ENCODE data around the gene G2E3. TPM values are rescaled to one million over a fixed set of nuclear protein-coding genes. Genes with fewer than 3 reads are reported as not detected.
A peak's percentile ranks its signal among the peaks of the same experiment; 100 is the strongest.
"Not testable (repeated sequence)": the region's sequence is repeated elsewhere in the genome, so short reads cannot be mapped to it uniquely, and the experiment has no call there.

G2E3 gene
- total RNA-seq, 1 donor from 2014 or later = 10.5 TPM

DNA sequence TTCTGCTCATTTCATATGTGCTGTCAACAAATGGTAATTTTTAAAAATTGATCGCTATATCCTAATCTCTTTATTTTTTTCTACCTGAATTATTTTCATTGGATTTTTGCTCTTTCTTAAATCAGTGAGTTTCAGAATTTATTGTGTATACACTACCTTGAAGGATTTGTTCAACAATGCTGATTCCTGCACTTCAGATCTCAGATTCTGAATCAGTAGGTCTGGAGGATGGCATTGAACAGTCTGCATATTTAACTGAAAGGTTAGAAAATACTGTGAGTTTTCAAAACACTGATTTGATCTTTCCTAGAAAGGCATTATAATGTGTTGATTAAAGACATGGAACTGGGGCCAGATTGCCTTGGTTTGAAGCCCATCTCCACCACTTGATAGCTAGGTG lies 1.6 kb downstream of the G2E3 start:
- DNase-seq (ENCODE audit: low read depth in 2 of 2) = no peak

DNA sequence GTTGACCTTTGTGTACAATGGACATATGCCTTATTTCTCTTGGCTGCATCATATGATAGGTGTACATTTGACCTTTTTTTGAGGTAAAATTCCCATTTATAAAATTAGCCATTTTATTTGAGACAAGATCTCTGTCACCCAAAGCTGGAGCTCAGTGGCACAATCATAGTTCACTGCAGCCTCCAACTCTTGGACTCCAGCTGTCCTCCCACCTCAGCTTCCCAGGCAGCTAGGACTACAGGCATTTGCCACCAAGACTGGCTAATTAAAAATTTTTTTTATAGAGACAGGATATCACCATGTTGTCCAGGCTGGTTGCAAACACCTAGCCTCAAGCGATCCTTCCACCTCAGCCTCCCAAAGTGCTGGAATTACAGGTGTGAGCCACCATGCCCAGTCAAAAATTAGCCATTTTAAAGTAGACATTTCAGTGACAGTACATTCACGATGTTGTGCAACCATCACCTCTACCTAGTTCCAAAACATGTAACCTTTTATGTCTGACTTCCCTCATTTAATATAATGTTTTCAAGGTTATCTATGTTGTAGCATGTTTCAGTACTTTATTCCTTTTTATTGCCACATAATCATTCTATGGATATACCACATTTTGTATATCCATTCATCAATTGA lies 5.4 kb downstream of the G2E3 start:
- no peak for DNase-seq (ENCODE audit: low read depth in 2 of 2)

DNA sequence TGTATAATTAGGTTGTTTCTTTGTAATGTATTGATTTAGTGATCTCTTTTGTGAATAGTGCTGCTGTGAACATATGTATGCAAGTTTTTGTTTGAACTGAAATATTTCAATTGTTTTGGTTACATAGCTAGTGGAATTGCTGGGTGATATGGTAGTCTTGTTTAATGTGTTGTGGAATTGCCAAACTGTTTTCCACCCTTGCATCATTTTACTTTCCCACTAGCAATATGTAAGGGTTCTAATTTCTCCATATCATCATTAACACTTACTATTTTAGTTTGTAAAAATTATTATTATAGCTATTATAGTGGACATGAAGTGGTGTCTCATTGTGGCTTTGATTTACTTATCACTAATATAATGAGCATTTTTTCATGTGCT lies 5.9 kb downstream of the G2E3 start:
- DNase-seq (ENCODE audit: low read depth in 2 of 2) = no peak

DNA sequence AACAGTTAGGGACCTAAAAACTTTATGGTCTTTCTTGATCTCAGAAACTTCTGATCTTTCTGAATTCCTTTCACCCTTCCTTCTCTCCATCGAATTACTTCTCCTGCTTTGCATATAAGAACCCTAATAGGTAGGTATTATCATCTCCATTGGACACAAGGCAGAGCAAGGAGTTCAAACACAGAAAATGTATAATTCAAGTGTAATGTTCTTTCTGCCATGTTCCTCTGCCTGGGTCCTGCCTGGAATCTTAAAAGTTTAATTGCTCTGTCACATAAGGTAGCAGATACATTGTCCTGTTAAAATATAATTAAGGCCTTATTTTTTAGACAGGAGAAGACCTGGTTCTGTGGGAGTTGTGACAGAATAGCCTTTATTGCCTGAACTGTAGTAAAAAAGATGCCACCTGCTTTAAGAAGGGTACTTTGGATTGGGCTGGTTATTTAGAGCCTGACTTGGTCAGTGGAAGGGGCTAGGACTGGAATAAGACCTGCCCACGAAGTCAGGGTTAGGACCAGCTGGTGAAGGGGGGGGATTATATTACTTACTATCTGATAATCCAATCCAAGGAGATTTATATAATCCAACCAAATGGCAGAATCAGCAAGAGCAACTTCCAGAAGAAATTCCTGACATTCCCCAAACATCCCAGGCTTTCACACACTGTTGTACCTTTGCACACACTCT lies 10.4 kb downstream of the G2E3 start:
- DNase-seq (ENCODE audit: low read depth in 2 of 2) = no peak

DNA sequence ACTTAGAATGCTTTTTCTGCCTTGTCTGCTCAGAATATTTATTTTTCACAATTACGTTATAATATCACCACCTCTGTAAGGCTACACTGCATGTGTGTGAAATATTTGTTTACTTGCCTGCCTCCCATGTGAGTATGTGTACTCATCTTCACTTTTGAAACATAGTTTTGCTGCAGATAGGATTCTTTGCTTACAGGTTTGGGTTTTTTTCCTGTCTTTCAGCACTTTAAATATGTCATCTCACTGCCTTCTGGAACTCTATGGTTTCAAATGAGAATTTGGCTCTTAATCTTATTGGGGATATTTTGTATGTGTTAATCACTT lies 10.9 kb downstream of the G2E3 start:
- no peak for DNase-seq (ENCODE audit: low read depth in 2 of 2)

DNA sequence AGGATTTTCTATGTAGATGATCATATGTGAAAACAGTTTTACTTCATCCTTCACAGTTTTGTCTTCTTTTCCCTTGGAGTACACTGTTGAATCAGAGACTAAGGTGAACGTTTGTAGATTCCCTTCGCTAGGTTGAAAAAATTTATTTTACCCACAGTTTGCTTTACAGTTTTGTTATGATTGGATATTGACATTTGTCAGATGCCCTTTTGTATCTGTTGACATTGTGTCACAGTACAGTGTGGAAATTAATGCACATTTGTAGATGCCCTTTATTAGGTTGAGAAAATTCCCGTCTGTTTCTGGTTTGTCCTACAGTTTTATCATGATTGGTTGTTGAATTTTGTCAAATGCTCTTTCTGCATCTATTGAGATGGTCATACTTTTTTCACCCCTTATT lies 13.3 kb downstream of the G2E3 start:
- no peak for DNase-seq (ENCODE audit: low read depth in 2 of 2)

DNA sequence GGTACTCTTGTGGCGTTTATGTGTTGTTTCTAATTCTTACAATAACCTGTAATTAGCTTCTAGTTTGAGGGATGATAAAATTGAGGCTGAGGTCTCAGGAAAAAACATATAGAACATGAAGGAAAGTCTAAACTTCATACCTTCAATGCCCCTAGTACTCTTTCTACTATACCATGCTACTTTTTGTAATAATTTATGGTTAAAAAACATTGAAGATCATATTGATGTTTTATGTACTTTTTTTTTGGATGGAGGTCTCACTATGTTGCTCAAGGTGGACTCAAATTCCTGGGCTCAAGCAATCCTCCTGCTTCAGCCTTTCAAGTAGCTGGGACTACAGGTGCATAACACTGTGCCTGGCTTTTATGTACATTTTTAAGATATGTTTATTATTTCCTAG lies 13.8 kb downstream of the G2E3 start:
- DNase-seq (ENCODE audit: low read depth in 2 of 2) = no peak

DNA sequence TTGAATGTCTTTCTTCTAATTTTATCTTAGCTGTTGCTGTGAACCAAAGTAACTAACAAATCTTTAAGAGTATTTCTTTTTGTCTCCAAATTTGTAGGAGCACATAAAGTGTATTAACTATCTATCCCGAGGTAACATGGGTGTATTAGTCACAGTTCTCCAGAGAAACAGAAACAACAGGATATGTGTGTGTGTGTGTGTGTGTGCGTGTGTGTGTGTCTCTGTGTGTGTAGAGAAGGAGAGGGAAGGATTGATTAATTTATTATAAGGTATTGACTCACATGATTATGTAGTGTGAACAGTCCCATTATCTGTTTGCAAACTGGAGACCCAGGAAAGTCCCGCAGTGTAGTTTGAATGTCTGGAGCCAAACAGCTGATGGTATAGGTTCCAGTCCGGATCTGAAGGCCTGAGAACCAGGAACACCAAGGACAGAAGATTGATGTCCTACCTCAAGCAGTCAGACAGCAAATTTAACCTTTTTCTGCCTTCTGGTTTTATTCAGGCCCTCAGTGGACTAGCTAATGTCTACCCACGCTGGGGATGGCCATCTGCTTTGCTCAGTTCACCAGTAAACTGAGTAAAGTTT lies 14.4 kb downstream of the G2E3 start:
- DNase-seq (ENCODE audit: low read depth in 2 of 2) = peak; percentile 30 to 78

DNA sequence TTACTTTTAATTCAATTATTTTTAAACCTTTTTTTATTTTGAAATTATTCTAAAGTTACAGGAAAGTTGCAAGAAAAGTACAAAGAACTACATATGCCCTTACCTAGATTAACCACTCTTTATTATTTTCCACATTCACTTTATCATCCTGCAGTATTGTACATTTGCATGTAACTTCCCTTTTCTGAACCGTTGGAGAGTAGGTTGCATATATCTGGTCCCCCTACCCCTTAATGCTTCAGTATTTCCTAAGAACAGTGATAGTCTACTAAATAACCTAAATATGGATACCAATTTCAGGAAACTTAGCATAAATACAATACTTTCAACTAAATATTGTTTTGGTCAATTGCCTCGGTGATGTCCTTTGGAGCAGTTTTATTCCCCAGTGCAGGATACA lies 15.0 kb downstream of the G2E3 start:
- DNase-seq (ENCODE audit: low read depth in 2 of 2) = no peak

DNA sequence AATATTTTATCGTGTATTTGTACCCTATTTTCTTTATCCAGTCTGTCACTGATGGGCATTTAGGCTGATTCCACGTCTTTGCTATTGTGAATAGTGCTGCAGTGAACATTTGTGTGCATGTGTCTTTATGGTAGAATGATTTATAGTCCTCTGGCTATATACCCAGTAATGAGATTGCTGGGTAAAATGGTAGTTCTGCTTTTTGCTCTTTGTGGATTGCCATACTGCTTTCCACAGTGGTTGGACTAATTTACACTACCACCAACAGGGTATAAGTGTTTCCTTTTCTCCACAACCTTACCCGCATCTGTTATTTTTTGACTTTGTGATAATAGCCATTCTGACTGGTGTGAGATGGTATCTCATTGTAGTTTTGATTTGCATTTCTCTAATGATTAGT lies 15.8 kb downstream of the G2E3 start:
- DNase-seq (ENCODE audit: low read depth in 2 of 2) = not testable (repeated sequence)

DNA sequence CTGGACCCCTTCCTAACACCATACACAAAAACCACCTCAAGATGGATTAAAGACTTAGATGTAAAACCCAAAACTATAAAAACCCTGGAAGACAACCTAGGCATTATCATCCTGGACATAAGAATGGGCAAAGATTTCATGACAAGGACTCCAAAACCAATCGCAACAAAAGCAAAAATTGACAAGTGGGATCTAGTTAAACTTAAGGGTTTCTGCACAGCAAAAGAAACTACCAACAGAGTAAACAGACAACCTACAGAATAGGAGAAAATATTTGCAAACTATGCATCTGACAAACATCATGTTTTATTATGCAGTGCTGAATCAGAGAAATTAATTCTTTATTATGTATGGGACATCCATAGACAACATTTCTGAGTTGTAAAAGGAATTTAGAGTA lies 17.4 kb downstream of the G2E3 start:
- not testable (repeated sequence) for DNase-seq (ENCODE audit: low read depth in 2 of 2)

DNA sequence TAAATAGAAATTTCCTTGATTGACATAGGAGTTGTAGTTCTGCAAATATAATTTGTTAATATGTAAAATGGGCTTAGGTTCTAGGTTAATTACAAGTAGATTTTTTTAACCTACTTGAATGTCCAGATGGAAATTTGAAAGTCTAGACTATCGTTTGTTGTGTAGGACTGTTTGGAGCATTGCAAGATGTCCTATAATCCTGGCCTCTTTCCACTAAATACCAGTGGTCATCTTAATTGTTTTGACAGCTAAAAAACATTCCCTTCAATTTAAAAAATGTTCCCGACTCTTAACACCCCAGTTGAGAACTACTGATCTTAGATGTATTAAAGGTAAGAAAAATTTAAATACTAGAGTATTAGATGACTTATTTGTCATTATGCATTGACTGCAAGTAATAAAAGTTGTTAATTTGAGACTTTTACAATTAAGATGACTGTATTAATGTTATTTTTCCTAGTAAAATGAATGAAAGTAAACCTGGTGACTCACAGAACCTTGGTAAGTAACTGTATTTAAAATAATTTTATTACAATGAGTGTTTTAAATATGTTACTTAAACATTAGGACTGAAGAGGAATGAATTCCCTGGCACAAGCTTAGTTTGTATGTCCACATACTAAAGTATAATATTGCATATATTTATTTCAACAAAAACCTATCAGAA lies 21.8 kb downstream of the G2E3 start:
- DNase-seq (ENCODE audit: low read depth in 2 of 2) = no peak

DNA sequence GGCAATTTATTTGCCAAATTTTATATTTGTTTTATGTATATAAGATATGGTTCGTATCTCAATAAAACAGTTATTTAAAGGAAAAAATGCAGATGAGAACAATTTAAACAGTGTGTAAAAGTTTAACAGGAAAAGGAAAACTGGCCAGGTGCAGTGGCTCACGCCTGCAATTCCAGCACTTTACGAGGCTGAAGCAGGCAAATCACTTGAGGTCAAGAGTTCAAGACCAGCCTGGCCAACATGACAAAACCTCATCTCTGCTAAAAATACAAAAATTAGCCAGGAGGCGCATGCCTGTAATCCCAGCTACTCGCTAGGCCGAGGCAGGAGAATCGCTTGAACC lies 22.3 kb downstream of the G2E3 start:
- no peak for DNase-seq (ENCODE audit: low read depth in 2 of 2)

DNA sequence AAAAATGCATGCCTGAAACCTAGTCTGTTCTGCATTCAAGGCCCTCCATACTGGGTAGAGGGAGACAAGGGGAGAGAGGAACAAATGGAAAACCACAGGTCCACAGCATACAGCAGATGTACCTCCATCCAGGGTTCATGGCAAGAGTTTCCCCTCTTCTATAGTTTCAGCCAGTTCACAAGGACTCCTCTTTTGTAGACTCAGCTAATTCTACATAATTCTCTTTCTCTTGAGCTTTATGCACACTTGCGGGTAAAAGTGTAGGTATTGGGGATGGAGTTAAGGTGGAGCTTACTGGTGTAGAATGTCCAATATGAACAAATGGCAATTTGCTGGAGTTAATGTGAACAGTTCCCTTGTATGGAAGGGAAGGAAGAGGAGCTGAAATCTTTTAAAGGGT lies 23.4 kb downstream of the G2E3 start:
- no peak for DNase-seq (ENCODE audit: low read depth in 2 of 2)

DNA sequence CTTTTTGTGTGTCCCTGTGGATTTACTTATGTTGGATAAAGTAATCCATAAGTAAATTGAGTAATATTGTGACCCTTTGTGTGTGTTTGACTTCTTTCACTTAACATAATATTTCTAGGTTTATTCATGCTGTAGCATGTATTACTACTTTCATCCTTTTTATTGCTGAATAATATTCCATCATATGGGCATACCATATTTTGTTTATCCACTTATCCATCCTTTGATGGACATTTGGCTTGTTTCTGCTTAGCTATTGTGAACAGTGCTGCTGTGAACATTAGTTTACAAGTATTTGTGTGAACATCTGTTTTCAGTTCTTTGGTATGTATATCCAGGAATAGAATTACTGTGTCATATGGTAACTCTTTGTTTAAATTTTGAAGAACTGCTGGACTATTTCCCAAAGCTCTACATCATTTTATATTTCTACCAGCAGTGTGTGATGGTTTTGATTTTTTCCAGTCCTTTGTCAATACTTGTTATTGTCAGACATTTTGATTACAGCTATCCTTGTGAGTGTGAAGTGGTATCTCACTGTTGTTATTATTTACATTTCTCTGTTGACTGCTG lies 25.2 kb downstream of the G2E3 start:
- no peak for DNase-seq (ENCODE audit: low read depth in 2 of 2)

DNA sequence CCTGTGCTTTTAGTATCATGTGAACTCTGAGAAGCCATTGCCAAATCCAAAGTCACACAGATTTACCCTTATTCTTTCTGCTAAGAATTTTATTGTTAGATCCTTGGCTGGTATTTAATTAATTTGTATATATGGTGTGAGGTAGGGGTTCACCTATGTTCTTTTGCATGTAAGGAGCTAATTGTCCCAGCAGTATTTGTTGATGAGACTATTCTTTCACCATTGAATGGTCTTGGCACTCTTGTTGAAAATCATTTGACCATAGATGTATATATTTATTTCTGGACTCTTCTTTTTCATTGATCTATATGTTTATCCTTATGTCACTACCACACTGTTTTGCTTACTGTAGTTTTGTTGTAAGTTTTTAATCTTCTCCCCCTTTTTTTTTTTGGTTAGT lies 26.2 kb downstream of the G2E3 start:
- no peak for DNase-seq (ENCODE audit: low read depth in 2 of 2)

DNA sequence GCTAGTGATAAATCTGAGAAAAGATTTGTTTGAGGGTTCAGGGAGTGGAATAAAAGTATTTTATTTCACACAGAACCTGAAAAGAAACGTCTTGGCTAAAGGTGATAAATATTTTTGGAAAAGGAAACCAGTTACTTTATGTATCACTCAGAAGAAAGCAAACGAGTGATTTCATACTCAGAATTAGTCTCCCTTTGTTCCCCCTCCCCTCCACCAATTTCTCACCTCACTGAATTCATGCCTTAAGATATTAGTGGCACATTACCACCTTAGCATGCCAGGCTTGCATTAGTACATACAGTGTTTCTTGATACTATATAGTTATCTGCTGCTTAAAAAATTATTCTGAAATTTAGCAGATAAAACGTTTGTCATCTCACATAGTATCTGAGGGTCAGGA lies 28.2 kb downstream of the G2E3 start:
- no peak for DNase-seq (ENCODE audit: low read depth in 2 of 2)

DNA sequence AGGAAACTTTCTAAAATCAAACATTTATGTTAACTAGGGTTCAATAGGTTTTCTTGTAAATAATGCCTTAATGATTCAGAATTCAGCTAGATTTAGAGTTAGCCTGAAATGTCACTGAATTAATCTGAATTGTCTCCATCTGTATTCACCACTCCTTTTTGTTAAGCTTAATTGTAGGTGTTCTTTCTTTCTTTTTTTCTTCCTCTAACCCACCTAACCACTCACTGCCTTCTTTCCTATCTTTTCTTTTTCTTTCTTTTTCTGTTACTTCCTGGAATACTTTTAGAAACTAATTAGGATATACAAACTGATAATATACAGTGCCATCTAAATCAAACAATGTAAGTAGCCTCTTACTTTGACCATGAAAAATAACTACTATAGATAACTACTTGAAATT lies 29.9 kb downstream of the G2E3 start:
- DNase-seq (ENCODE audit: low read depth in 2 of 2) = no peak

DNA sequence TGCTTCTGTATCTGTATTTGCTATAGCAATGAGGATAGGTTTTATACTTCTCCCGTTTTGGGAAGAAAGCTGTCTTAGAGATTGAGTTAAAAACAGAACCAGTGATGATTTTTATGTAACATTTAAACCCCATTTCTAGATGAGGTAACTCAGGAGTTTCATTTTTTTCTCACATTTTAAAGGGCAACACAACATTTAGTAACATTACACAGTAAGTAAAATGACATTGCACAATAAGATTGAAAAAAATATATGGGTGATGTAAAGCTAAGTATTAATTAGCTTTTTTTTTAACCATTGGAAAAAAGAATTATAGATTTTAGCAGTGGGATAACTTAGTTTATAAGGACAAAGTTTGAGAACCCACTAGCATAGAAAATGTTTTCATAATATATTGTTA lies 38.0 kb downstream of the G2E3 start:
- DNase-seq (ENCODE audit: low read depth in 2 of 2) = no peak

DNA sequence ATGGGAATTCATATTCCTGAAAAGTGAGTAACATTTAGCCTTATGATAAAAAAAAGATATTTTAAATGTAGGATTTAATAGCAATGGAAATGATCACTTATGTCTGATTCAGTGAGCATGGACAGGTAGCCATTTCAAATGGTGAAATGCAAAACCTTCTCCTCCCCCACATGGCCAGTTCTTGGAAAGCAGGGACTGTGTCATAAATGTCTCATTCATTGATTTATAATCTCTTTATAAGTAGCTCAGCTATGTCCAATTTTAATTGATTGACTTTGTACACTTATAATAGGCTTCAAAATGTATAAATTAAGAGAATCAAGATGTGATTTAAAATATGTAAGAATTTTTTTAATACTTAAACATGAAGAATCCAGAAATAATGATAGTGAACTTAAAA lies 38.5 kb downstream of the G2E3 start:
- no peak for DNase-seq (ENCODE audit: low read depth in 2 of 2)

DNA sequence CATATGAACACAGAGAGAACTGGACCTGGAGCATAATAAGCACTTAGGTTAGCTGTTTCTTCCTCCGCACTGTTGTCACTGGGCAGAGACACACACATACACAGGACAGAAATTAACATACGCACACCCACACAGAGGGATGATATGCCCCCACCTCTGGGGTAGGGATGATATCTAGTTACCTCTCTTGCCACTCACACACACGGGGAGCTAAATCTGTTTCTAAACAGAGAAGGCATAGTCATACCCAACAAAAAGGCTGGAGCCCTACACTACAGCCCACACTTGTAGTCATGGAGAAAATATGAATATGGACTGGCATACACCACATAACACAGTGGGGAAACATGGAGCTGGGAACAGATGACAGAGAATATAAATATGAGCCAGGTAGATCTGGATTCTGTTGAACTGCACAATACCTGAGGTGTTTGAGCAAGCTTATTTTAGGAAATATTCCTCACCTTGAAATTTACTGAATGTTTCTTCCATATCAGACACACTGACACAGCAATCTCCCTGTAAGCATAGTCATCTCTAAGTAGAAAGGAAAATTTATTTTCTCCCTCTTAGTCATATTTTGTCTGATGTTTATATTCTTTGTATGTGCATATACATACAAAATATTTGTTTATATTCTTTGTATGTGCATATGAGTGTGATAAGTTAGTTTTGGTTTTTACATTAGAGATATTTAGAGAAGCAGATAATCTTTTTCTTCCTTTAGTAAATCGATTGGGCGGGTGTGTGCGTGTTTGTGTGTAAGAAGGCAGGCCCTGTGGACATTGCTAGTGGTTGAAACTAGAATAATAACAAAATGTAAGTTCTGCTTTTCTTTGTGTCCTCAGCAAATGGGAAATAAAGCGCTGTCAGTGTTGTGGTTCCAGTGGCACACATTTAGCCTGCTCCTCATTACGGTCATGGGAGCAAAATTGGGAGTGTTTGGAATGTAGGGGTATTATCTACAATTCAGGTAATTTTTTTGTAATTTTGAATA lies 42.3 kb downstream of the G2E3 start:
- DNase-seq (ENCODE audit: low read depth in 2 of 2) = no peak

DNA sequence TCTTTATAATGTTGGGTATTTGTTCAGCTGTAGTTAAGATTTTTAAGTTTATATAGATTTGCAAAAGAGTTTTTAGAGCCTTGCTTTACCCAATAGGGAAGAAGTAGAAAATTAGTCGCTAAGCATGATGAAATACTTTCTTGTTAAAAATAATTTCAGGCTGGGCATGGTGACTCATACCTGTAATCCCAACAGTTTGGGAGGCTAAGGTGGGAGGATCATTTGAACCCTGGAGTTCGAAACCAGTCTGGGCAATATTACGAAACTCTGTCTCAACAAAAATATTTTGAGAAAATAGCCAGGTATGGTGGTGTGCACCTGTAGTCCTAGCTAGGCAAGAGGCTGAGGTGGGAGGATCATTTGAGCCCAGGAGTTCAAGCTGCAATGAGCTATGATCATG lies 44.4 kb downstream of the G2E3 start:
- no peak for DNase-seq (ENCODE audit: low read depth in 2 of 2)
